ENCODE measurements around the gene DBNDD1.

DBNDD1 gene

DNA sequence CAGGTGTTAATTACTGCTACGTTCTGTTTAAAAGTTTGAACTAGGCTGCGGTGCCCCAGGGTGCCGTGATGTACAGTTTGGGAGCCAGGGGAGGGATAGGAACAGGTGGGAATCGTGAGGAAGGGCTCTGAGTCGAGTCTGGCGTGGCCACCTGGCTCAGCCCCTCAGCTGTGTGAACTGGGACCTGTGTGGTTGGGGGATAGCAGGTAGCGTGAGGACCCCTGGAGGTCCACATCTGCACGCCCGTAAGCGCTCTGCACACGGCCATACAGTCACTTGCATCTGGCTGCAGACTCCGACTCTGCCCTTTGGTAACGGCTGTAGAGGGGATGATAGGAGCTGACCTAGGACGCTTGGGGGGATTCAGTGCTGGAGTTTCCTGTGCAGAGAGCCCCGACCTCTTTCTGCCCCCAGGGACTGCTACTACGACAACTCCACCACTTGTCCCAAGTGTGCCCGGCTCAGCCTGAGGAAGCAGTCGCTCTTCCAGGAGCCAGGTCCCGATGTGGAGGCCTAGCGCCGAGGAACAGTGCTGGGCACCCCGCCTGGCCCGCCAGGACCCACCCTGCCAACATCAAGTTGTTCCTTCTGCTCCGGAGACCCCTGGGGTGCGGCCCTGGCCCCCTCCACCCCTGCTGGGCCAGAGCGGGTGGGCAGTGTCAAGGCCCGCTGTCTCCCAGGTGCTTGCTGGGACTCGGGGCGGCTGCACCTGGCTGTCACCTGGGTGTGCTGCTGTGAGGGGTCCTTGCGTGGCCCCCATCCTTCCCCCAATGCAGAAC lies 53.6 kb downstream of the DBNDD1 start:
- no peak overlapping the region for H3K4me3 ChIP-seq (ENCODE audit: low read depth, low read length)
- ChIA-PET CTCF (no interaction called here), POLR2A (no interaction called here)
- DNase-seq (ENCODE audit: low read depth, low spot score): no peak
- TF ChIP-seq, protein P1, sequence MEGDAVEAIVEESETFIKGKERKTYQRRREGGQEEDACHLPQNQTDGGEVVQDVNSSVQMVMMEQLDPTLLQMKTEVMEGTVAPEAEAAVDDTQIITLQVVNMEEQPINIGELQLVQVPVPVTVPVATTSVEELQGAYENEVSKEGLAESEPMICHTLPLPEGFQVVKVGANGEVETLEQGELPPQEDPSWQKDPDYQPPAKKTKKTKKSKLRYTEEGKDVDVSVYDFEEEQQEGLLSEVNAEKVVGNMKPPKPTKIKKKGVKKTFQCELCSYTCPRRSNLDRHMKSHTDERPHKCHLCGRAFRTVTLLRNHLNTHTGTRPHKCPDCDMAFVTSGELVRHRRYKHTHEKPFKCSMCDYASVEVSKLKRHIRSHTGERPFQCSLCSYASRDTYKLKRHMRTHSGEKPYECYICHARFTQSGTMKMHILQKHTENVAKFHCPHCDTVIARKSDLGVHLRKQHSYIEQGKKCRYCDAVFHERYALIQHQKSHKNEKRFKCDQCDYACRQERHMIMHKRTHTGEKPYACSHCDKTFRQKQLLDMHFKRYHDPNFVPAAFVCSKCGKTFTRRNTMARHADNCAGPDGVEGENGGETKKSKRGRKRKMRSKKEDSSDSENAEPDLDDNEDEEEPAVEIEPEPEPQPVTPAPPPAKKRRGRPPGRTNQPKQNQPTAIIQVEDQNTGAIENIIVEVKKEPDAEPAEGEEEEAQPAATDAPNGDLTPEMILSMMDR (IDR thresholded peaks at IDR 0.05; ENCODE audit: insufficient read depth, low read length, missing control alignments): no peak

DNA sequence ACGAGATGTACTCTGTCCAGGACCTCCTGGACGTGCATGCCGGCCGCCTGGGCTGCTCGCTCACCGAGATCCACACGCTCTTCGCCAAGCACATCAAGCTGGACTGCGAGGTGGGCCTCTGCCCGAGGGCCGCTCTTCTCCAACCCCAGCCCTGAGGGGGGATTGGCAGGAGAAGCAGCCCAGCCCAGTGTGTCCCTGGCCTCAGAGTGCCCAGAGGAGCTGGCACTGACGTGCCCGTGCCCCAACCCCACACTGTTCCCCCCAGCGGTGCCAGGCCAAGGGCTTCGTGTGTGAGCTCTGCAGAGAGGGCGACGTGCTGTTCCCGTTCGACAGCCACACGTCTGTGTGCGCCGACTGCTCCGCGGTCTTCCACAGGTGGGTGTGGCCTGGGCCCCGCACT lies 55.1 kb downstream of the DBNDD1 start:
- POLR2A ChIA-PET: no interaction called here
- CTCF ChIA-PET: no interaction called here

DNA sequence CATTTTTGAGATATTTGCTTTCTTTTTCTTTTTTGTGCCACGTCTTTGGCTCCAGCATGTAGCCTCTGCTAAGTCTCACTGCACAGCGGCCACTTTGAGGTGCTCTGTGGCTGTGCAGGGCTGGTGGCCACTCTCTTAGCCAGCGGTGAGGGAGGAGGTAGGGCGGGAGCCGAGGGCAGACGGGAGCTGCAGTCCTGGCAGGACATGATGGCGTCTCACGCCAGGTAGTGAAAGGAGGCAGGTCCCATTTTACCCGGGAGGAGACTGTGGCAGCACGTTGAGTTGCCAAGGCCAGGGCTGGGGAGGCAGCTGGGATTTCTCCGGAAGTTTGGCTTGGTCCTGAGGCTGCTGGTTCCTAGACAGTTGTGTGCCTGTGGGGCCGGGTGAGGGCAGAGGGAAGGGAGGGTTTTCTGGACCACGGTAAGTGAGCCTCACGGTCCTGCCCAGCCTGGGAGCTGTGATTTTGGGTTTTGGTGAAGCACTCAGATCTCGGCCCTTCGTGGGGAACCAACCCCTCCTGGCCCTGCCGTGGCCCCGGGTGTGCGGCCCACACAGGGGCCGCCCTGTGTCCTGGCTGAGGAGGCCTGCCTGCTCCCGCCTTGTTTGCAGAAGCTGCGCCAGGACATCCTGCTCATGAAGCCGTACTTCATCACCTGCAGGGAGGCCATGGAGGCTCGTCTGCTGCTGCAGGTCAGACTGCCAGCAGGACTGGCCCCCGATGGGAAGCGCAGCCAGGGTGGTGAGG lies 56.3 kb downstream of the DBNDD1 start:
- ChIA-PET CTCF (interaction anchor here (1.1 kb wide), 1 partner anchor 9 kb away, joined by 3 read pairs; no protein-coding TSS in a partner anchor), POLR2A (no interaction called here)
- no peak overlapping the region for H3K4me3 ChIP-seq (ENCODE audit: low read depth, low read length)
- DNase-seq (ENCODE audit: low read depth, low spot score): no peak
- TF ChIP-seq, protein P1 (IDR thresholded peaks at IDR 0.05; ENCODE audit: insufficient read depth, low read length, missing control alignments): no peak

More for the DNA sequence above, 55.1 kb downstream of the DBNDD1 start:
- no peak overlapping the region for H3K4me3 ChIP-seq (ENCODE audit: low read depth, low read length)
- no peak for DNase-seq (ENCODE audit: low read depth, low spot score)
- TF ChIP-seq, protein P1 (IDR thresholded peaks at IDR 0.05; ENCODE audit: insufficient read depth, low read length, missing control alignments): no peak

DNA sequence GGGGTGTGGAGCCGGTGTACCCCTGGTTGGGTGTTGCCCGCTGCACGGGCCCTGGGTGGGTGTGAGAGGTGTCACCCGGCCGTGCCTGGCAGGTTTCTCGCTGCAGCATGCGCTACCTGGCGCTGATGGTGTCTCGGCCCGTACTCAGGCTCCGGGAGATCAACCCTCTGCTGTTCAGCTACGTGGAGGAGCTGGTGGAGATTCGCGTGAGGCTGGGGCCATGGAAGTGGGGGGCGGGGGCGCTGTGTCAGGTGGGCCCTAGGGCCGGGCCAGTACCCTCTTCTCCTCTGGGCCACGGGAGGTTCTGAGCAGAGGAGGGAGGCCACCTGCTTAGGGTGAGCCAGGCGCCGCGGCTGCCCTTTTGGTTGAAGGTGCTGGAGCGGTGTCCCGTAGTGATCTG lies 57.3 kb downstream of the DBNDD1 start:
- ChIA-PET POLR2A (no interaction called here), CTCF (interaction anchor here (1.1 kb wide), 1 partner anchor 10 kb away, joined by 3 read pairs; no protein-coding TSS in a partner anchor)
- TF ChIP-seq, protein P1 (IDR thresholded peaks at IDR 0.05; ENCODE audit: insufficient read depth, low read length, missing control alignments): no peak
- H3K4me3 ChIP-seq (ENCODE audit: low read depth, low read length): no peak overlapping the region
- DNase-seq (ENCODE audit: low read depth, low spot score): no peak

DNA sequence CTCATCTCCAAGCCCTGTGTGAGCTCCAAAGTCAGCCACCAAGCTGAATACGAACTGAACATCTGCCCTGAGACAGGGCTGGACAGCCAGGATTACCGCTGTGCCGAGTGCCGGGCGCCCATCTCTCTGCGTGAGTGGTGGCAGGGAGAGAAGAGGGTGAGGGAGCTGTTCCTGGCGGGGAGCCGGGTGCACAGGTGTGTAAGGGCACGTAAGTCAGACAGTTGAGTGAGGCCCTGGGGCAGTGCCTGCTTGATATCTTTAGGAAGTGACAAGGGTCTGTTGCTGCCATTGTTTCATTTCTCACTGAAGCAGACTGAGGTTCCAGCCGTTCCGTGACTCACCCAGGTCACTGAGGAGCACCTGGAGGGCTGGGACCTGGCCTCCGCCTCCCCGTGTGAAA lies 58.3 kb downstream of the DBNDD1 start:
- TF ChIP-seq, protein P1 (IDR thresholded peaks at IDR 0.05; ENCODE audit: insufficient read depth, low read length, missing control alignments): no peak
- CTCF ChIA-PET: interaction anchor here (0.7 kb wide), 1 partner anchor 10 kb away, joined by 3 read pairs; no protein-coding TSS in a partner anchor
- DNase-seq (ENCODE audit: low read depth, low spot score): no peak
- no peak overlapping the region for H3K4me3 ChIP-seq (ENCODE audit: low read depth, low read length)
- POLR2A ChIA-PET: no interaction called here

DNA sequence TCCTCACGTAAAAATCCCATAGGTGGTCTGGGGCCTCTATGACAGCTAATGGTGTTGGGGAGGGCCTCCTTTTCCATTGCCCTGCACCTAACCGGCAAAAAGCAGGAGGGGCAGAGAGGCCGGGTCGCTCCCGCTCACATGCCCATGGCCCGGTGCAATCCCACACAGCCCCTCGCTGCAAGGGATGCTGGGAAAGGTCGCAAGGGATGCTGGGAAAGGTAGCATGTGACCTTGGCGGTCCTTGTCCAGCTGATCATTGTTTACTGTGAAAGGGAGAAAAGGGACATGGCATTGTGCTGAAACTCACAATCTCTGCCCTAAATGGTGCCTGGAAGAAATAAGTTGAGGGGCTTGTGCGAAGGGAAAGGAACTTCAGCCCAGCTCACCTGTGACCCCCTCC lies 60.7 kb downstream of the DBNDD1 start:
- POLR2A ChIA-PET: no interaction called here

More for the DNA sequence above, 60.7 kb downstream of the DBNDD1 start:
- CTCF ChIA-PET: no interaction called here
- TF ChIP-seq, protein P1 (IDR thresholded peaks at IDR 0.05; ENCODE audit: insufficient read depth, low read length, missing control alignments): no peak
- DNase-seq (ENCODE audit: low read depth, low spot score): no peak
- H3K4me3 ChIP-seq (ENCODE audit: low read depth, low read length): no peak overlapping the region
